ENCODE data around the gene DPYD. TPM values are rescaled to one million over a fixed set of nuclear protein-coding genes. Genes with fewer than 3 reads are reported as not detected.

The DPYD gene
- total RNA-seq, 1 experiment from 2014 or later = 7.0 TPM

DNA sequence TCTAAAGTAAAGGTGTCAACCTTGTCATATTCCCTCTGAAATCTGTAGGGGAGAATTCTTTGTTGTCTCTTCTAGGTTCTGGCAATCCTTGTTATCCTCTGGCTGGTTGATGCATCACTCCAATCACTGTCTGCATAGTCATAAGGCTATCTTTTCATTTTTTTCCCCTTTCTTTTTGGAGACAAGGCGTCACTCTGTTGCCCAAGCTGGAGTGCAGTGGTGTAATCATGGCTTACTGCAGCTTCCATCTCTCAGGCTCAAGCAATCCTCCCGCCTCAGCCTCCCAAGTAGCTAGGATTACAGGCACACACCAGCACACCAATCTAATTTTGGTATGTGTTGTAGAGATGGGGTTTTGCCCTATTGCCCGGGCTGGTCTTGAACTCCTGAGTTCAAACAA, 12.9 kb downstream of the DPYD start:
- no peak overlapping the region for H3K4me3 Mint-ChIP-seq (ENCODE audit: unreplicated experiment)
- ChIA-PET CTCF (no interaction called here), POLR2A (no interaction called here)
- BruUV-seq (replicated peaks) = no TSS peak
- Histone ChIP-seq H3K4me3 (ENCODE audit: low read depth, low read length) (no peak overlapping the region), H3K4me1 (no peaks in the 10 kb centered on the region), H3K27me3 (replicated peaks; ENCODE audit: control insufficient read depth, insufficient read depth, low read length) (no peaks in the 10 kb centered on the region), H3K9me3 (no peaks in the 10 kb centered on the region), H3K36me3 (ENCODE audit: control insufficient read depth, insufficient read depth, low read length) (no peaks in the 10 kb centered on the region)
- H3K27ac Mint-ChIP-seq (ENCODE audit: unreplicated experiment) = no peak overlapping the region
- H3K4me1 Mint-ChIP-seq (ENCODE audit: low read depth, unreplicated experiment) = no peaks in the 10 kb centered on the region
- no peak for DNase-seq
- TF ChIP-seq, protein P1, sequence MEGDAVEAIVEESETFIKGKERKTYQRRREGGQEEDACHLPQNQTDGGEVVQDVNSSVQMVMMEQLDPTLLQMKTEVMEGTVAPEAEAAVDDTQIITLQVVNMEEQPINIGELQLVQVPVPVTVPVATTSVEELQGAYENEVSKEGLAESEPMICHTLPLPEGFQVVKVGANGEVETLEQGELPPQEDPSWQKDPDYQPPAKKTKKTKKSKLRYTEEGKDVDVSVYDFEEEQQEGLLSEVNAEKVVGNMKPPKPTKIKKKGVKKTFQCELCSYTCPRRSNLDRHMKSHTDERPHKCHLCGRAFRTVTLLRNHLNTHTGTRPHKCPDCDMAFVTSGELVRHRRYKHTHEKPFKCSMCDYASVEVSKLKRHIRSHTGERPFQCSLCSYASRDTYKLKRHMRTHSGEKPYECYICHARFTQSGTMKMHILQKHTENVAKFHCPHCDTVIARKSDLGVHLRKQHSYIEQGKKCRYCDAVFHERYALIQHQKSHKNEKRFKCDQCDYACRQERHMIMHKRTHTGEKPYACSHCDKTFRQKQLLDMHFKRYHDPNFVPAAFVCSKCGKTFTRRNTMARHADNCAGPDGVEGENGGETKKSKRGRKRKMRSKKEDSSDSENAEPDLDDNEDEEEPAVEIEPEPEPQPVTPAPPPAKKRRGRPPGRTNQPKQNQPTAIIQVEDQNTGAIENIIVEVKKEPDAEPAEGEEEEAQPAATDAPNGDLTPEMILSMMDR (IDR thresholded peaks at IDR 0.05; ENCODE audit: insufficient read depth in 1 of 2, low read depth in 1 of 2, low read length in 1 of 2, severe bottlenecking in 1 of 2, unreplicated experiment in 1 of 2) = no peak
- H3K9me3 Mint-ChIP-seq (ENCODE audit: unreplicated experiment) = no peaks in the 10 kb centered on the region
- intact Hi-C loops (cut with micrococcal nuclease; ENCODE audit: unreplicated experiment) = no loop called here
- no peaks in the 10 kb centered on the region for H3K27me3 Mint-ChIP-seq (ENCODE audit: insufficient read depth, unreplicated experiment)
- H3K36me3 Mint-ChIP-seq (ENCODE audit: insufficient read depth, unreplicated experiment) = no peaks in the 10 kb centered on the region

DNA sequence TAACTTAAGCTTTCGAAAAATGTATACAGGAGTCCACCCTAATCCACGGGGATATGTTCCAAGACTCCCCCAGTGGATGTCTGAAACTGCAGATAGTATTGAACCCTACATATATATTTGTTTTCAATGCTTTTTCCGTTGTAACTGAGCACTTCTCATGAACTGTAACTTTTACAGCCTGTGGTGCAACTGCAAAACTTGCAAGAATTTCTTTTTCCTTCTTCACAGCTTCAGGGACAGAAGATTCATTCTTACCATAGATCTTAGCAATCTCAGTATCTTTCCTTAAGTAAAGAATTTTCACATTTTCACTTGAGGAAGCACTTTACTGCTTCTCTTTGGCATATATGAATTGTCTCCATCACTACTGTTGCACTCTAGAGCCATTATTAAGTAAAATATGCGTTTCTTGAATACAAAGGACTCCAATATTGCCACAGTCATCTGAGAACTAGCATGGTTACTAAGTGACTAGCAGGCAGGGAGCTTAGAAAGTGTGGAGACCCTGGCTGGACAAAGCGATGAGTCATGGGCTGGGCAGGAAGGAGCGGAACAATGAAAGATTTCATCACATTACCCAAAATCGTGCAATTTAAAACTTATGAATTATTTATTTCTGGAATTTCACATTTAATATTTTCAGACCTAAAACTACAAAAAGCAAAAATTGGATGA, 14.1 kb downstream of the DPYD start:
- DNase-seq = no peak
- intact Hi-C loops (cut with micrococcal nuclease; ENCODE audit: unreplicated experiment) = no loop called here
- CTCF ChIA-PET = no interaction called here
- no peak overlapping the region for H3K4me3 ChIP-seq (ENCODE audit: low read depth, low read length)
- no peaks in the 10 kb centered on the region for H3K9me3 ChIP-seq
- H3K4me1 Mint-ChIP-seq (ENCODE audit: low read depth, unreplicated experiment) = no peaks in the 10 kb centered on the region
- no peaks in the 10 kb centered on the region for H3K36me3 Mint-ChIP-seq (ENCODE audit: insufficient read depth, unreplicated experiment)
- H3K4me1 ChIP-seq = no peaks in the 10 kb centered on the region
- TF ChIP-seq, protein P1 (IDR thresholded peaks at IDR 0.05; ENCODE audit: insufficient read depth in 1 of 2, low read depth in 1 of 2, low read length in 1 of 2, severe bottlenecking in 1 of 2, unreplicated experiment in 1 of 2) = no peak
- H3K27ac Mint-ChIP-seq (ENCODE audit: unreplicated experiment) = no peak overlapping the region
- H3K9me3 Mint-ChIP-seq (ENCODE audit: unreplicated experiment) = no peaks in the 10 kb centered on the region
- no peaks in the 10 kb centered on the region for H3K27me3 Mint-ChIP-seq (ENCODE audit: insufficient read depth, unreplicated experiment)
- no TSS peak for BruUV-seq (replicated peaks)
- no peaks in the 10 kb centered on the region for H3K27me3 ChIP-seq (replicated peaks; ENCODE audit: control insufficient read depth, insufficient read depth, low read length)
- no peaks in the 10 kb centered on the region for H3K36me3 ChIP-seq (ENCODE audit: control insufficient read depth, insufficient read depth, low read length)
- POLR2A ChIA-PET = no interaction called here
- H3K4me3 Mint-ChIP-seq (ENCODE audit: unreplicated experiment) = no peak overlapping the region

DNA sequence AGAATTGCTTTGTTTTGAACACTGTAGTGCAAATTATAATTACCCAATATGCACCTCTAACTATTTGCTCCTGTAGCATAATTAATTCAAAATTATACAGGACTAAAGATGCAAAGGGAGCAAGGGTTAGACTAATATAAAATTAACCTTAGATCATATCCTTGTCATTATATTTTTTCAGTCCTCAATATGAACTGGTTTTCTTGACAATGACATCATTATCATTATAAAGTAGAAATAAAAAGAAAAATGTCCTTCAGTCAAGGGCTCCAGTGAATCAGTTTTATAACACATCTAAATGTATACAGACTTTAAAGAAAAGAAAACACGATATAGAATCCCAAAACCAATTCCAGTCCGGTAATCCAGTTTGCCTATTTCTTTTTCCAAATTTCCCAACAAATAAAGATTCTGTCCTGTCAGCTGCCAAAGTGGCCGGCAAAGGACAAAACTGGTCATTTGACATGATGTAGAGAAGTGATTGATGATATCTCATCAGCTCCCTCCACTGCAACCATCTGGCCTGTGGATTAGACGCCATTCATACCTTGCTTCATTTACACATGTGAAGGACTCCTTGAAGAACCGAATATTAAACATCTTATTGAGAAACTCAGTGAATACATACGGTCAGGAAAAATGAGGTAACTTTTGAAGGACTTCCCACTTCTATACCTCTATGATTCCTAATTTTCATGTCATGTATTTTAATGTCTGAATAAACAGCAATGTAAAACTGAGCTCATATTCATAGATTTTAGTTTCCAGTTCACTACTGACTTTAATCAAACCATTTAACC, 15.5 kb downstream of the DPYD start:
- Histone ChIP-seq H3K9me3 (no peaks in the 10 kb centered on the region), H3K36me3 (ENCODE audit: control insufficient read depth, insufficient read depth, low read length) (no peaks in the 10 kb centered on the region), H3K27me3 (replicated peaks; ENCODE audit: control insufficient read depth, insufficient read depth, low read length) (no peaks in the 10 kb centered on the region), H3K4me3 (ENCODE audit: low read depth, low read length) (no peak overlapping the region), H3K4me1 (no peaks in the 10 kb centered on the region)
- H3K27ac Mint-ChIP-seq (ENCODE audit: unreplicated experiment) = no peak overlapping the region
- ChIA-PET CTCF (no interaction called here), POLR2A (no interaction called here)
- no peak for DNase-seq
- H3K27me3 Mint-ChIP-seq (ENCODE audit: insufficient read depth, unreplicated experiment) = no peaks in the 10 kb centered on the region
- H3K36me3 Mint-ChIP-seq (ENCODE audit: insufficient read depth, unreplicated experiment) = no peaks in the 10 kb centered on the region
- BruUV-seq (replicated peaks) = no TSS peak
- no peak overlapping the region for H3K4me3 Mint-ChIP-seq (ENCODE audit: unreplicated experiment)
- no peaks in the 10 kb centered on the region for H3K4me1 Mint-ChIP-seq (ENCODE audit: low read depth, unreplicated experiment)
- H3K9me3 Mint-ChIP-seq (ENCODE audit: unreplicated experiment) = no peaks in the 10 kb centered on the region
- TF ChIP-seq, protein P1 (IDR thresholded peaks at IDR 0.05; ENCODE audit: insufficient read depth in 1 of 2, low read depth in 1 of 2, low read length in 1 of 2, severe bottlenecking in 1 of 2, unreplicated experiment in 1 of 2) = no peak
- intact Hi-C loops (cut with micrococcal nuclease; ENCODE audit: unreplicated experiment) = no loop called here
